Measurements from ENCODE around the gene BZW2.

DNA sequence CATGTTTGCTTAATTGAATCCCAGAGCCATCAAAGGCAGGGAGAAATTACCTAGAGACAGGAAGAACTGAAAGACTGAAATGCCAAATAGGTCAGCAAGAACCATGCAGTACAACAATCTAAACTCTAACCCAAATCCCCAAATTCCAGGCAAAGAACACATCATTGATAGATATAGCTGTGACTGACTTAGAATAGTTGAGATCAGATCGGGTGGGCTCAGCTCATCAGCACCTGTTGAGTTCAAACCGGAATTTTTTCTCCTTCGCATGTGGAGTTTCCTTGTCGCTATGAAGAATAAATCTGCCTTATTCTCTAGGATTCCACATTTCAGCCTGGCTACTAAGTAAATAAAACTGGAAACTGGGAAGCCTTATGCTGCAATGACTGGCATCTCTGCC, 1.8 kb upstream of the BZW2 start:
- TF ChIP-seq, protein P1, sequence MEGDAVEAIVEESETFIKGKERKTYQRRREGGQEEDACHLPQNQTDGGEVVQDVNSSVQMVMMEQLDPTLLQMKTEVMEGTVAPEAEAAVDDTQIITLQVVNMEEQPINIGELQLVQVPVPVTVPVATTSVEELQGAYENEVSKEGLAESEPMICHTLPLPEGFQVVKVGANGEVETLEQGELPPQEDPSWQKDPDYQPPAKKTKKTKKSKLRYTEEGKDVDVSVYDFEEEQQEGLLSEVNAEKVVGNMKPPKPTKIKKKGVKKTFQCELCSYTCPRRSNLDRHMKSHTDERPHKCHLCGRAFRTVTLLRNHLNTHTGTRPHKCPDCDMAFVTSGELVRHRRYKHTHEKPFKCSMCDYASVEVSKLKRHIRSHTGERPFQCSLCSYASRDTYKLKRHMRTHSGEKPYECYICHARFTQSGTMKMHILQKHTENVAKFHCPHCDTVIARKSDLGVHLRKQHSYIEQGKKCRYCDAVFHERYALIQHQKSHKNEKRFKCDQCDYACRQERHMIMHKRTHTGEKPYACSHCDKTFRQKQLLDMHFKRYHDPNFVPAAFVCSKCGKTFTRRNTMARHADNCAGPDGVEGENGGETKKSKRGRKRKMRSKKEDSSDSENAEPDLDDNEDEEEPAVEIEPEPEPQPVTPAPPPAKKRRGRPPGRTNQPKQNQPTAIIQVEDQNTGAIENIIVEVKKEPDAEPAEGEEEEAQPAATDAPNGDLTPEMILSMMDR (IDR thresholded peaks at IDR 0.05): no peak
- TF ChIP-seq EZH2 (IDR thresholded peaks at IDR 0.05; ENCODE audit: borderline replicate concordance, insufficient read depth, low read depth, low read length, poor library complexity, severe bottlenecking): no peak

All from B cell (primary cell).